GM18907 (cell line): ENCODE results near the gene FAIM2.

Experiments used
- ATAC-seq: cut with Tn5 transposase; IDR thresholded peaks from one replicate; pipeline ENCODE4 v1.9.1; 2021; ENCODE audit warnings: mild to moderate bottlenecking, moderate library complexity; ENCODE audit not compliant: unreplicated experiment

Gene FAIM2

GRCh38 chr12:49827401-49828099 is 76.2 kb downstream of the FAIM2 start:
- peak; percentile 20 for ATAC-seq

GRCh38 chr12:49827051-49827400 is 76.7 kb downstream of the FAIM2 start:
- ATAC-seq: no peak

- no peak for ATAC-seq
Observed at GRCh38 chr12:49825971-49826421, 77.7 kb downstream of the FAIM2 start.

GRCh38 chr12:49825360-49825970 is 78.2 kb downstream of the FAIM2 start:
- ATAC-seq: no peak

- ATAC-seq: no peak
Observed at GRCh38 chr12:49824895-49825294, 78.8 kb downstream of the FAIM2 start.

GRCh38 chr12:49824416-49824815 is 79.3 kb downstream of the FAIM2 start:
- no peak for ATAC-seq

GRCh38 chr12:49823951-49824350 is 79.7 kb downstream of the FAIM2 start:
- ATAC-seq: no peak

GRCh38 chr12:49823350-49823749 is 80.3 kb downstream of the FAIM2 start:
- ATAC-seq: no peak

GRCh38 chr12:49821373-49822287 is 82.1 kb downstream of the FAIM2 start:
- ATAC-seq: no peak

GRCh38 chr12:49819786-49820185 is 83.9 kb downstream of the FAIM2 start:
- ATAC-seq: no peak

GRCh38 chr12:49818241-49818895 is 85.3 kb downstream of the FAIM2 start:
- no peak for ATAC-seq
